ENCODE measurements around the gene TTLL5. TPM values are rescaled to one million over a fixed set of nuclear protein-coding genes. Genes with fewer than 3 reads are reported as not detected.

The TTLL5 gene
- total RNA-seq, 1 donor from 2014 or later: 51.9 TPM

- Mint-ChIP-seq H3K9me3 (ENCODE audit: low read depth) (no peaks in the 10 kb centered on the region), H3K27me3 (no peaks in the 10 kb centered on the region), H3K36me3 (ENCODE audit: insufficient read depth) (peaks cover 8% of the 10 kb centered on the region), H3K4me1 (ENCODE audit: low read depth) (peaks cover 36% of the 10 kb centered on the region), H3K27ac (peak overlapping the region; percentile 75), H3K4me3 (ENCODE audit: low read depth) (no peak overlapping the region)
- DNase-seq (ENCODE audit: low spot score, unreplicated experiment): no peak
- TF ChIP-seq CTCF (IDR thresholded peaks at IDR 0.05; ENCODE audit: unreplicated experiment): no peak
Observed at GRCh38 chr14:75826599-75826998, 165.6 kb downstream of the TTLL5 start.

- Mint-ChIP-seq H3K4me3 (ENCODE audit: low read depth) (no peak overlapping the region), H3K27ac (no peak overlapping the region), H3K27me3 (no peaks in the 10 kb centered on the region), H3K9me3 (ENCODE audit: low read depth) (no peaks in the 10 kb centered on the region), H3K4me1 (ENCODE audit: low read depth) (peaks cover 41% of the 10 kb centered on the region), H3K36me3 (ENCODE audit: insufficient read depth) (peaks cover 5% of the 10 kb centered on the region)
- no peak for DNase-seq (ENCODE audit: low spot score, unreplicated experiment)
- TF ChIP-seq CTCF (IDR thresholded peaks at IDR 0.05; ENCODE audit: unreplicated experiment): no peak
Observed at GRCh38 chr14:75827331-75827730, 166.3 kb downstream of the TTLL5 start.

GRCh38 chr14:75829316-75829715 lies 168.3 kb downstream of the TTLL5 start:
- H3K27ac Mint-ChIP-seq: peak overlapping the region; percentile 10
- no peaks in the 10 kb centered on the region for H3K27me3 Mint-ChIP-seq
- peaks cover 54% of the 10 kb centered on the region for H3K4me1 Mint-ChIP-seq (ENCODE audit: low read depth)
- H3K9me3 Mint-ChIP-seq (ENCODE audit: low read depth): no peaks in the 10 kb centered on the region
- DNase-seq (ENCODE audit: low spot score, unreplicated experiment): no peak
- TF ChIP-seq CTCF (IDR thresholded peaks at IDR 0.05; ENCODE audit: unreplicated experiment): no peak
- no peaks in the 10 kb centered on the region for H3K36me3 Mint-ChIP-seq (ENCODE audit: insufficient read depth)
- H3K4me3 Mint-ChIP-seq (ENCODE audit: low read depth): no peak overlapping the region

- Mint-ChIP-seq H3K27ac (peak overlapping the region; percentile 97), H3K36me3 (ENCODE audit: insufficient read depth) (peaks cover 1% of the 10 kb centered on the region), H3K4me3 (ENCODE audit: low read depth) (peak overlapping the region; percentile 27), H3K4me1 (ENCODE audit: low read depth) (peaks cover 43% of the 10 kb centered on the region), H3K9me3 (ENCODE audit: low read depth) (no peaks in the 10 kb centered on the region), H3K27me3 (no peaks in the 10 kb centered on the region)
- DNase-seq (ENCODE audit: low spot score, unreplicated experiment): peak; percentile 38
- TF ChIP-seq CTCF (IDR thresholded peaks at IDR 0.05; ENCODE audit: unreplicated experiment): no peak
Observed at GRCh38 chr14:75831455-75831854, 170.4 kb downstream of the TTLL5 start.

GRCh38 chr14:75831952-75832351 lies 170.9 kb downstream of the TTLL5 start:
- DNase-seq (ENCODE audit: low spot score, unreplicated experiment): no peak
- Mint-ChIP-seq H3K9me3 (ENCODE audit: low read depth) (no peaks in the 10 kb centered on the region), H3K27ac (peak overlapping the region; percentile 97), H3K4me3 (ENCODE audit: low read depth) (peak overlapping the region; percentile 22), H3K4me1 (ENCODE audit: low read depth) (peaks cover 38% of the 10 kb centered on the region), H3K27me3 (no peaks in the 10 kb centered on the region), H3K36me3 (ENCODE audit: insufficient read depth) (peaks cover 1% of the 10 kb centered on the region)
- TF ChIP-seq CTCF (IDR thresholded peaks at IDR 0.05; ENCODE audit: unreplicated experiment): no peak
